Measurements from ENCODE around the gene GEMIN5.

The GEMIN5 gene

GRCh38 chr5:154849264-154849785 is 88.7 kb downstream of the GEMIN5 start:
- DNase-seq (ENCODE audit: low spot score), result peak; percentile 13

GRCh38 chr5:154844809-154845208 is 93.2 kb downstream of the GEMIN5 start:
- no peak for DNase-seq (ENCODE audit: low spot score)

GRCh38 chr5:154842689-154843530 is 95.1 kb downstream of the GEMIN5 start:
- DNase-seq (ENCODE audit: low spot score), result no peak

GRCh38 chr5:154841273-154841661 is 96.7 kb downstream of the GEMIN5 start:
- DNase-seq (ENCODE audit: low spot score), result no peak

GRCh38 chr5:154840435-154841272 is 97.4 kb downstream of the GEMIN5 start:
- DNase-seq (ENCODE audit: low spot score), result no peak
